Measurements from ENCODE around the gene PRKCZ. TPM values are rescaled to one million over a fixed set of nuclear protein-coding genes. Genes with fewer than 3 reads are reported as not detected.

The PRKCZ gene
- polyA plus RNA-seq, 2 donors = 21.2 to 34.3 TPM

DNA sequence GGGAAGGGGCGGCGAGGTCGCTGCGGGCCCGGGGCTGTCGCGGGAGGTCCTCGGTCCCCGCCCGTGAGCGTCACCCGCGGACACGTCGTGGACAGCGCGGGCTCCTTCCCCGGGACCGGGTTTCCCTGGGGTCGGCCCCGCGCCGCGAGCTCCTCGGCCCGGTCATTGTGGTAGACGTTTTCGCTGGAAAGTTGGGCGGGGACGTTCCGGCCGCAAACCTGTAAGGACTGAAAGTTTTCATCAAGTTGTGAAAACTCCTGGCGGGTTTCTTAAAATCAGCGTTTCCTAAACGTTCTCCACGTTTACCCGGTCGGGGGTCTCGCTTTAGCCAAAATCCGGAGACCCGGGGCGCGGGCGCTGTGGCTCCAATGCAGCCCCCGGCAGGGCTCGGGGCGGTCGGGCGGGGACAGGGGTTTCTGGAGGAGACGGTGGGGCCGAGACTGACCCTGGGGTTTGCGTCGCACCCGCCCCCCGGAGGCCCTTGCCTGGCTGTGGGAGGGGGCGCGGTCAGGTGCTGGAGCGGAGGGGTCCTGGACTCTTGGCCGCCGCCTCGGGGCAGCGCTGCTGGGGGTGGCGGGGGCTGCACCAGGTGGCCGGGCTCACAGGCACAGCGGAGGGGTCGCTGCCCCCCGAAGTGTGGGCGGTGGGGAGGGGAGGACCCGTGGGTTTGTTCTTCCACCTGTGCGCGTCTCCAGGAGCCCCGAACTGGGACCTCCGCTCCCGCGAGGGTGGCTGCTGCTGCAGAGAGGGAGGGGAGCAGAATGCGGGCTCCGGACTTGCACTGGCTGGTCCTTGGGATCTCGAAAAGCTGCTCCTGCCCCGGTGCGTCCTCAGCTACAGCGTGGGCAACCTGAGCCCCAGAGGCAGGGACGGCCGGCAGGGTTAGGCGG is 827 bp downstream of the PRKCZ start:
- Histone ChIP-seq H3K27ac (ENCODE audit: low read depth in 2 of 2, low read length in 1 of 2) (peak overlapping the region; percentile 61 to 71), H3K4me3 (ENCODE audit: low read depth in 1 of 2, low read length in 2 of 2) (peak overlapping the region; percentile 64 to 73), H3K4me1 (ENCODE audit: control insufficient read depth in 2 of 2, insufficient read depth in 2 of 2, low read length in 1 of 2) (peaks cover 0 to 15% of the 10 kb centered on the region in 2 donors), H3K27me3 (ENCODE audit: control insufficient read depth in 1 of 2, insufficient read depth in 2 of 2, low read length in 2 of 2) (no peaks in the 10 kb centered on the region), H3K36me3 (ENCODE audit: control insufficient read depth in 2 of 2, insufficient read depth in 2 of 2, low read length in 1 of 2) (peaks cover 0 to 8% of the 10 kb centered on the region in 2 donors), H3K9me3 (ENCODE audit: control insufficient read depth in 2 of 2, insufficient read depth in 1 of 2, low read depth in 1 of 2, low read length in 1 of 2) (no peaks in the 10 kb centered on the region)
- WGBS, 2 donors = 8 to 10% methylated on average over 79 to 84 of the region's 84 CpGs

DNA sequence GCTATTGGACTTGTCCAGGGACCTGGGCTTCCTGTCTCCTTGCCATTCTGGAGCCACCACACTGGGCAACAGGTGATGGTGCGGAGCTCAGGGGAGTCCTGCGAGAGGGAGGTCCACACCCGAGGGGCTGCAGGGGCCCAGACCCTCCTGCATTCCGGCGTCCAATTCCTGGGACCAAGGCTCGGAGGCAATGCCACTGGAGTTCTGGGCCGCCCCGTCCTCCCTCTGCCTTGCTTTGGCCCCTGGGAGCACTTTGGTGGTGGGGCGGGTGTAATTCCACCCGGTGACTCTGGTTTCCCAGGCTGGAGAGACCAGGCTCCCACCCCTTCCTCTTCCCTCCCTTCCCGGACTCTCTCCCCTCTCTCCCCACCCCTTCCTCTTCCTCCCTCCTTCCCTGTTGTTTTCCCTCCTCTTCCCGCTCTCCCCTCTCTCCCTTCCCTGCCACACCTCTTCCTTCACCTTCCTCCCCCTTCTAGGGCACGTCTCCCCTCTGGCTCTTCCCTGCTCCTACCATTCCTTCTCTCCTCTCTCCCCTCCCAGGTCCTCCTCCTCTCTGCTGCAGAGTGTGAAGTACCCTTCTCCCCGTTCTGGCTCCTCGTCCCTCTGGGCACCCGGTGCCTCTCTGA is 2.0 kb downstream of the PRKCZ start:
- Histone ChIP-seq H3K36me3 (ENCODE audit: control insufficient read depth in 2 of 2, insufficient read depth in 2 of 2, low read length in 1 of 2) (peaks cover 0 to 15% of the 10 kb centered on the region in 2 donors), H3K9me3 (ENCODE audit: control insufficient read depth in 2 of 2, insufficient read depth in 1 of 2, low read depth in 1 of 2, low read length in 1 of 2) (no peaks in the 10 kb centered on the region), H3K27ac (ENCODE audit: low read depth in 2 of 2, low read length in 1 of 2) (no peak overlapping the region), H3K27me3 (ENCODE audit: control insufficient read depth in 1 of 2, insufficient read depth in 2 of 2, low read length in 2 of 2) (no peaks in the 10 kb centered on the region), H3K4me1 (ENCODE audit: control insufficient read depth in 2 of 2, insufficient read depth in 2 of 2, low read length in 1 of 2) (peaks cover 0 to 15% of the 10 kb centered on the region in 2 donors), H3K4me3 (ENCODE audit: low read depth in 1 of 2, low read length in 2 of 2) (peak overlapping the region; percentile 64 to 73)
- 68 to 71% methylated on average over 16 of the region's 16 CpGs for WGBS, 2 donors

DNA sequence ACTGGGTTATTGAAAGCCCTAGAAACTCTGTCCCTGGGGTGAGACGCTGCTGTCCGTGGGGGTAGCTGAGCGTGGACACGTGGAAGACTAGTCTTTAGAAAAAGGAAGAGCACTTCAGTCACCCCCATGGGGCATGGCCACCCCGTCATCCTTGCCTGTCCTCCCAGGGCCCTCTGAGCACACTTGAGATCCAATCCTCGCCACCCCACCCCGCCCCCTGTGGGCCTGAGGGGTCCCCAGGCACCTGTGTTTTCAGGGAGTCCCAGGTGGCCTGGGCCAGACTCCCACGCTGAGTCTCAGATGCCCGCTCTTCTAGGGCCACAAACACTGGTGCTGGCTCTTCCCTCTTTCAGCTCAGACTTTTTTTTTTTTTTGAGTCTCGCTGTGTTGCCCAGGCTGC is 2.5 kb downstream of the PRKCZ start:
- Histone ChIP-seq H3K4me1 (ENCODE audit: control insufficient read depth in 2 of 2, insufficient read depth in 2 of 2, low read length in 1 of 2) (peaks cover 0 to 15% of the 10 kb centered on the region in 2 donors), H3K27me3 (ENCODE audit: control insufficient read depth in 1 of 2, insufficient read depth in 2 of 2, low read length in 2 of 2) (no peaks in the 10 kb centered on the region), H3K27ac (ENCODE audit: low read depth in 2 of 2, low read length in 1 of 2) (no peak overlapping the region), H3K9me3 (ENCODE audit: control insufficient read depth in 2 of 2, insufficient read depth in 1 of 2, low read depth in 1 of 2, low read length in 1 of 2) (no peaks in the 10 kb centered on the region), H3K4me3 (ENCODE audit: low read depth in 1 of 2, low read length in 2 of 2) (no peak overlapping the region), H3K36me3 (ENCODE audit: control insufficient read depth in 2 of 2, insufficient read depth in 2 of 2, low read length in 1 of 2) (peaks cover 0 to 17% of the 10 kb centered on the region in 2 donors)
- 87% methylated on average over 10 of the region's 10 CpGs for WGBS, 2 donors

DNA sequence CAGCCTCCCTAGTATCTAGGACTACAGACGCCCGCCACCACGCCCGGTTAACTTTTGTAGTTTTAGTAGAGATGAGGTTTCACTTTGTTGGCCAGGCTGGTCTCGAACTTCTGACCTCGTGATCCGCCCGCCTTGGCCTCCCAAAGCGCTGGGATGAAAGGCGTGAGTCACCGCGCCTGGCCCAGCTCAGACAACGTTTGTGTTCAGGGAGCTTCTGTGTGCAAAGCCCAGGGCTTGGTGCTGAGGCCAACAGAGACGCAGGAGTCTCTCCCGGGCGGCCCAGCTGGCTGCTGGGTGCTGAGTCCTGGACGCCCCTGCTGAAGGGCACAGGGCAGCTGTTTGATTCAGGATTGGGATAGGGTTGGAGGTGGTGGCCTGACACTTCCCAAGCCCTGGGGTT is 3.0 kb downstream of the PRKCZ start:
- no peaks in the 10 kb centered on the region for H3K27me3 ChIP-seq (ENCODE audit: control insufficient read depth in 1 of 2, insufficient read depth in 2 of 2, low read length in 2 of 2)
- WGBS, 2 donors = 73 to 74% methylated on average over 17 of the region's 17 CpGs
- H3K36me3 ChIP-seq (ENCODE audit: control insufficient read depth in 2 of 2, insufficient read depth in 2 of 2, low read length in 1 of 2) = peaks cover 0 to 17% of the 10 kb centered on the region in 2 donors
- no peak overlapping the region for H3K4me3 ChIP-seq (ENCODE audit: low read depth in 1 of 2, low read length in 2 of 2)
- H3K27ac ChIP-seq (ENCODE audit: low read depth in 2 of 2, low read length in 1 of 2) = no peak overlapping the region
- no peaks in the 10 kb centered on the region for H3K9me3 ChIP-seq (ENCODE audit: control insufficient read depth in 2 of 2, insufficient read depth in 1 of 2, low read depth in 1 of 2, low read length in 1 of 2)
- H3K4me1 ChIP-seq (ENCODE audit: control insufficient read depth in 2 of 2, insufficient read depth in 2 of 2, low read length in 1 of 2) = peaks cover 0 to 15% of the 10 kb centered on the region in 2 donors

DNA sequence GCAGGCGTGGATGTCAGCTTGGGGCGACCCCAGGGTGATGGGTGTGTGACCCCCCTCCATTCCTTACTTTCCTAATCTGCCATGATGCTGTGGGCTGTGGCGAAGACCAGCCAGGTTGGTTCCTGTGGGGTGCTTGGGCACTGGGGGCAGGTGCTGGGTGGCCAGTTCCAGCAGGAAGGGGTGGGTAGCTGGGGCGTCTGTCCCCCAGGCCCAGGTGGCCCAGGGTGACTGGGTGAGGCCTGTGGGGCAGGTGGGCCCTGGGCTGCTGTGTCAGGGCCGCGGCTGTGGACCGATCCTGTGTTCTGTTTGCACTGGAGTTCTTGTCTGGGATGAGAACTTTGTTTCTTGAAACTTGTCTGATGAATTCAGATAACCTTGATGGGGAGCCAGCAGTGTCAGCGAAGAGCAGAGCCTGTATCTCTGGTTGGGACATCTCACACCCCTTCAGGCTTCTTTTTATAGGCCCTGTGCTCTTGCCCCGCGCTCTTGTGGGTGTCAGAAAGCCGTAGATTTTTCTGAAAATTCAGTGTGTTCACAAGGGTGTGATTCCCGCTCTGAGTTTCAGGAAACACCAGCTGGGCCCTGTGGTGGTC is 3.7 kb downstream of the PRKCZ start:
- Histone ChIP-seq H3K27ac (ENCODE audit: low read depth in 2 of 2, low read length in 1 of 2) (no peak overlapping the region), H3K9me3 (ENCODE audit: control insufficient read depth in 2 of 2, insufficient read depth in 1 of 2, low read depth in 1 of 2, low read length in 1 of 2) (no peaks in the 10 kb centered on the region), H3K4me1 (ENCODE audit: control insufficient read depth in 2 of 2, insufficient read depth in 2 of 2, low read length in 1 of 2) (peaks cover 0 to 15% of the 10 kb centered on the region in 2 donors), H3K27me3 (ENCODE audit: control insufficient read depth in 1 of 2, insufficient read depth in 2 of 2, low read length in 2 of 2) (no peaks in the 10 kb centered on the region), H3K36me3 (ENCODE audit: control insufficient read depth in 2 of 2, insufficient read depth in 2 of 2, low read length in 1 of 2) (peaks cover 0 to 17% of the 10 kb centered on the region in 2 donors), H3K4me3 (ENCODE audit: low read depth in 1 of 2, low read length in 2 of 2) (no peak overlapping the region)
- WGBS, 2 donors = 90 to 91% methylated on average over 12 of the region's 12 CpGs

DNA sequence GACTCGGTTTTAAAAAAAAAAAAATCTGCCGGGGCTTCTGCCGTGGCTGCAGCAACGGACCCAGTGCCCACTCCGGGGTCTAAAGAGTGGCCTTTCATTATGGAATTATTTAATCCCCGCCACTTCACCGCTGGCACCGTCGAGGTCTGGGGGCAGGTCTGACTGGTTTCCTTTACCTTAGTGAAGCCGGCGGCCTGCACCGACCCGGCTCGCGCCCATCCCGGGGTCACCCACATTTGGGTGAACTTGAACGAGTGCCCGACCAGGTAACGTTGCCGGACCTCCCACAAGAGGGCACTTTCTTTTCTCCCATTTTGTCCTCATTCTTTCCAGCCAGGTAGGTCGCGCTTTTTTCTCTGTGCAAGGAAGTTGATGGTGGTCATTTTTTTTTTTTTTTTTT is 4.3 kb downstream of the PRKCZ start:
- Histone ChIP-seq H3K36me3 (ENCODE audit: control insufficient read depth in 2 of 2, insufficient read depth in 2 of 2, low read length in 1 of 2) (peaks cover 0 to 21% of the 10 kb centered on the region in 2 donors), H3K27ac (ENCODE audit: low read depth in 2 of 2, low read length in 1 of 2) (no peak overlapping the region)
- 84% methylated on average over 22 of the region's 22 CpGs for WGBS, 2 donors

DNA sequence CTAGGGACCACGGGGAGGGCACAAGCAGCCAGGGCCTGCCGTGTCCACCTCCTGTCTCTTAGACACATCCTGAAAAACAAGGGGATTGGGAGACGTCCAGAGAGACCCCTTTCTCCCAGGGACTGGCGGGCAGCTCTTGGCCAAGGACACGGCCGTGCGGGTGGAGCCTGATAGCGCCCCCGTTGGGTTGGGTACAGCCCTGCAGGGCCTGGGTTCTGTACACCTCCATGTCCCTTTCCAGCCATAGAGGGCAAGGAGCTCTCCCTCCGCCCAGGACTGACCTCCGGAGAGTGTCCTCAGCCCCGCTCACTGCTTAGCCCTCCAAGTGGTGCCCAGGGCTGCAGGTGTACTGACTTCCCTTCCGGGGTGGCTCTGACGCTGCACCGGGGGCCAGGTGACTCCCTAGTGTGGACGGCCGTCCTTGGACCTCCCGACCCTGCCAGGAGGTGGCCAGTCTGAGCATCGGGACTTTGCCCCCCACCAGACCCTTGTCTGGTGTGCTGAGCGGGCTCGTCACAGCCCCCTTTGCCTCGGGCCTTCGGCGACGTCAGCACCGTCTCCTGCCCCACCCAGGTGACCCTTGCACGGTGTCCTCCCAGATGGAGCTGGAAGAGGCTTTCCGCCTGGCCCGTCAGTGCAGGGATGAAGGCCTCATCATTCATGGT is 5.8 kb downstream of the PRKCZ start:
- Histone ChIP-seq H3K4me3 (ENCODE audit: low read depth in 1 of 2, low read length in 2 of 2) (no peak overlapping the region), H3K36me3 (ENCODE audit: control insufficient read depth in 2 of 2, insufficient read depth in 2 of 2, low read length in 1 of 2) (peaks cover 0 to 35% of the 10 kb centered on the region in 2 donors), H3K27me3 (ENCODE audit: control insufficient read depth in 1 of 2, insufficient read depth in 2 of 2, low read length in 2 of 2) (no peaks in the 10 kb centered on the region), H3K27ac (ENCODE audit: low read depth in 2 of 2, low read length in 1 of 2) (no peak overlapping the region), H3K9me3 (ENCODE audit: control insufficient read depth in 2 of 2, insufficient read depth in 1 of 2, low read depth in 1 of 2, low read length in 1 of 2) (no peaks in the 10 kb centered on the region), H3K4me1 (ENCODE audit: control insufficient read depth in 2 of 2, insufficient read depth in 2 of 2, low read length in 1 of 2) (peaks cover 0 to 9% of the 10 kb centered on the region in 2 donors)
- WGBS, 2 donors = 89 to 94% methylated on average over 25 to 29 of the region's 29 CpGs

More for the DNA sequence above, 4.3 kb downstream of the PRKCZ start:
- Histone ChIP-seq H3K9me3 (ENCODE audit: control insufficient read depth in 2 of 2, insufficient read depth in 1 of 2, low read depth in 1 of 2, low read length in 1 of 2) (no peaks in the 10 kb centered on the region), H3K4me3 (ENCODE audit: low read depth in 1 of 2, low read length in 2 of 2) (no peak overlapping the region), H3K4me1 (ENCODE audit: control insufficient read depth in 2 of 2, insufficient read depth in 2 of 2, low read length in 1 of 2) (peaks cover 0 to 11% of the 10 kb centered on the region in 2 donors), H3K27me3 (ENCODE audit: control insufficient read depth in 1 of 2, insufficient read depth in 2 of 2, low read length in 2 of 2) (no peaks in the 10 kb centered on the region)

DNA sequence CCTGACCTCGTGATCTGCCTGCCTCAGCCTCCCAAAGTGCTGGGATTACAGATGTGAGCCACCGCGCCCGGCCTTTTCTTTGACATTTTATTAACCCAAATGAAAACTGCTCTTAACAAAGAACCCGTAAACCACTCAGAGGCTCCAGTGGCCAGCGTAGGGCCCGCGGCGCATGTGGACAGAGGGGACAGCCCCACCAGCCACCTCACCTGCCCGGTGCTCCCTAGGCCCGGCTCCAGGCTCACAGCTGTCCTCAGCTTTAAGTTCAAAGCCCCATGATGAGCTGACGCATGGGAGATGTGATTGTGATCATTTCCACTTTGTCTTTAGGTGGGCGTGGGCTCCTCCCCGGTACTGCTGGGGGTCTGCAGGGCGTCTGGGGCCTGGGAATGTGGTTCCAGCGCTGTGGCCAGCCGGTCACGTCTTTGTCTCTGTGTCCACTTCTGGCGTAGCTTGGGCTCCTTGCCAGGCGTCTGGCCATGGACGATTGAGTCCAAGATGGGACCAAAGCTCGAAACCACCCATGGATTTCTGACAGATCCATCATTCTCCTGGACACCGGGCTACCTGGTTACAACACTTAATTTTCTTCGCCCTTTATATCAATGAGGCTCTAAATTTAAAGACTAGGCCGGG is 6.9 kb downstream of the PRKCZ start:
- peaks cover 0 to 40% of the 10 kb centered on the region in 2 donors for H3K36me3 ChIP-seq (ENCODE audit: control insufficient read depth in 2 of 2, insufficient read depth in 2 of 2, low read length in 1 of 2)

More for the DNA sequence above, 6.9 kb downstream of the PRKCZ start:
- peaks cover 0 to under 1% of the 10 kb centered on the region in 2 donors for H3K4me1 ChIP-seq (ENCODE audit: control insufficient read depth in 2 of 2, insufficient read depth in 2 of 2, low read length in 1 of 2)
- H3K27me3 ChIP-seq (ENCODE audit: control insufficient read depth in 1 of 2, insufficient read depth in 2 of 2, low read length in 2 of 2) = no peaks in the 10 kb centered on the region
- no peak overlapping the region for H3K4me3 ChIP-seq (ENCODE audit: low read depth in 1 of 2, low read length in 2 of 2)
- 95 to 96% methylated on average over 25 of the region's 25 CpGs for WGBS, 2 donors
- no peak overlapping the region for H3K27ac ChIP-seq (ENCODE audit: low read depth in 2 of 2, low read length in 1 of 2)
- H3K9me3 ChIP-seq (ENCODE audit: control insufficient read depth in 2 of 2, insufficient read depth in 1 of 2, low read depth in 1 of 2, low read length in 1 of 2) = no peaks in the 10 kb centered on the region

Data from esophagus (tissue), 2 donors.